A172 (cell line): ENCODE results near the gene GLRA1. TPM values are rescaled to one million over a fixed set of nuclear protein-coding genes. Genes with fewer than 3 reads are reported as not detected.

ENCODE experiments used
- DNase-seq: peaks from one replicate; pipeline ENCODE4 v3.0.0-alpha.2; 2015; ENCODE audit warnings: low spot score
- total RNA-seq: library from RNA; depleted of rRNA; stranded (reverse); fragments of >200 nt; shearing (Covaris generic); gene quantifications from 2 replicates; pipeline ENCODE4 v1.2.3, GENCODE V29; 2014; rRNA removed

GLRA1 gene
- total RNA-seq, 1 experiment from 2014 or later, result not detected

- no peak for DNase-seq
Observed at GRCh38 chr5:151775025-151775606, 149.5 kb downstream of the GLRA1 start.

- DNase-seq, result no peak
Observed at GRCh38 chr5:151773951-151774350, 150.7 kb downstream of the GLRA1 start.

DNA sequence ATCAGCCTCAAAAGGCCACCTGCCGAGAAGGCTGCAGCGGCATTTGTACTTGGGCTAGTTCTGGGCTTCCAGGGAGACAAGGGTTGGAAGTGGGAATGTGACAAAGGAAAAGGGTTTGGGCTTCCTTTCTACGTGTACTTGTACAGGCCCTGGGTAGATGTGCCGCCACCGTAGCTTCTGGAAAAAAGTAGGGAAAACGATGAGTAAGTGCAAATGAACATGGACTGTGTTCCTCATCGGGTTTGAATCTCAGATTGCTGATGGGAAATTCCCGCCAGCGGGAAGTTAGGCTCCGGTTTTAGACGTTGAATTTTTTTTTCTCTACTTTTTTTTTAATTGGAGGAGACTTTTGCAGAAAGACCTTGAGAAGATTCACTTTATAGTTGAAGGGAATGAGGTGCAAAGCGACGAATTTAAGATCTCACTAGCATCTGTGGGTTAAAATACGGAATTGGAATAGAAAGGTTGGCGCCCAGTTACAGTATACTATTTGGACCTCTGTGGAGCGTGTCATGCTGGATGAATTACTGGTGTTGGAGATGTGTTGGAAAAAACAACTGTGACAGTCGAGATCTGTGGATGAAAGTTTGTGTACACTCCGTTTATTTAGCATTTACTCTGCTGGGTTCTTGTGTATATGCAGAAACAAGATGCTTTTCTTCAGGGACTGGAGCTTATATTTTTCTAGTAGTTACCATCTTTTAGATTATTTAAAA, 151.6 kb downstream of the GLRA1 start:
- DNase-seq, result peak; percentile 45

Other genes with a start within 250 kb of the GLRA1 start
- 3,811 and 5,357 TPM in 2 replicates for gene SPARC, start 237.9 kb downstream of the GLRA1 start, total RNA-seq
- gene ATOX1, start 166.2 kb downstream of the GLRA1 start, total RNA-seq, result 144 and 233 TPM in 2 replicates
- 360 and 395 TPM in 2 replicates for gene G3BP1, start 152.9 kb downstream of the GLRA1 start, total RNA-seq